ENCODE measurements around the gene ROBO2. TPM values are rescaled to one million over a fixed set of nuclear protein-coding genes. Genes with fewer than 3 reads are reported as not detected.

The ROBO2 gene
- total RNA-seq, 1 experiment from 2014 or later = not detected

GRCh38 chr3:77328690-77329089 lies 288.8 kb downstream of the ROBO2 start:
- RAD21 ChIA-PET (ENCODE audit: low non-redundant PET in 1 of 2, low total read pairs in 2 of 2, uncharacterized antibody in 2 of 2, unreplicated experiment in 2 of 2) = no interaction called here
- POLR2A ChIA-PET = no interaction called here

GRCh38 chr3:77329116-77329515 lies 289.2 kb downstream of the ROBO2 start:
- Histone ChIP-seq H2AFZ (ENCODE audit: low read depth, low read length, poor library complexity, severe bottlenecking) (no peak overlapping the region), H3K27me3 (ENCODE audit: insufficient read depth, low read length) (no peaks in the 10 kb centered on the region), H3K4me3 (replicated peaks in 1 of 2; ENCODE audit: low read depth in 1 of 2, low read length in 2 of 2) (no peak overlapping the region), H4K20me1 (ENCODE audit: insufficient read depth) (no peaks in the 10 kb centered on the region), H3K9me3 (ENCODE audit: control insufficient read depth in 1 of 2, insufficient read depth in 1 of 2, low read depth in 1 of 2, low read length in 2 of 2) (peaks cover 0 to 8% of the 10 kb centered on the region in 2 experiments; a peak in 1 of 4 replicates), H3K36me3 (ENCODE audit: control insufficient read depth in 1 of 2, insufficient read depth in 2 of 2, low read length in 2 of 2) (no peaks in the 10 kb centered on the region), H3K79me2 (ENCODE audit: insufficient read depth, low read length) (no peaks in the 10 kb centered on the region), H3K27ac (ENCODE audit: low read depth, low read length) (no peak overlapping the region), H3K4me2 (ENCODE audit: low read length) (no peak overlapping the region), H3K9me2 (ENCODE audit: insufficient read depth) (no peaks in the 10 kb centered on the region), H3K9ac (ENCODE audit: low read length) (no peak overlapping the region), H3K4me1 (ENCODE audit: control insufficient read depth in 1 of 2, insufficient read depth in 2 of 2, low read length in 2 of 2) (no peaks in the 10 kb centered on the region)
- ChIA-PET POLR2A (no interaction called here), CTCF (no interaction called here), RAD21 (ENCODE audit: low non-redundant PET in 1 of 2, low total read pairs in 2 of 2, uncharacterized antibody in 2 of 2, unreplicated experiment in 2 of 2) (no interaction called here)
- intact Hi-C loops (cut with micrococcal nuclease) = no loop called here
- DNase-seq (ENCODE audit: low read depth, low spot score) (no peak), ATAC-seq (no peak)
- BruUV-seq (replicated peaks) = no TSS peak
- TF ChIP-seq ZFX (IDR thresholded peaks at IDR 0.05) = no peak
- no peak for TF ChIP-seq EZH2 (IDR thresholded peaks at IDR 0.05)

More at GRCh38 chr3:77328690-77329089, 288.8 kb downstream of the ROBO2 start:
- H3K27me3 ChIP-seq (ENCODE audit: insufficient read depth, low read length) = no peaks in the 10 kb centered on the region
- H3K4me3 ChIP-seq (replicated peaks in 1 of 2; ENCODE audit: low read depth in 1 of 2, low read length in 2 of 2) = no peak overlapping the region
- DNase-seq (ENCODE audit: low read depth, low spot score) (no peak), ATAC-seq (no peak)
- intact Hi-C loops (cut with micrococcal nuclease) = no loop called here
- no peak overlapping the region for H3K27ac ChIP-seq (ENCODE audit: low read depth, low read length)
- H3K36me3 ChIP-seq (ENCODE audit: control insufficient read depth in 1 of 2, insufficient read depth in 2 of 2, low read length in 2 of 2) = no peaks in the 10 kb centered on the region
- no peak overlapping the region for H3K9ac ChIP-seq (ENCODE audit: low read length)
- CTCF ChIA-PET = no interaction called here
- H4K20me1 ChIP-seq (ENCODE audit: insufficient read depth) = no peaks in the 10 kb centered on the region
- no TSS peak for BruUV-seq (replicated peaks)
- H3K9me2 ChIP-seq (ENCODE audit: insufficient read depth) = no peaks in the 10 kb centered on the region
- H2AFZ ChIP-seq (ENCODE audit: low read depth, low read length, poor library complexity, severe bottlenecking) = no peak overlapping the region
- peaks cover 0 to 5% of the 10 kb centered on the region in 2 experiments; a peak in 1 of 4 replicates for H3K9me3 ChIP-seq (ENCODE audit: control insufficient read depth in 1 of 2, insufficient read depth in 1 of 2, low read depth in 1 of 2, low read length in 2 of 2)
- H3K79me2 ChIP-seq (ENCODE audit: insufficient read depth, low read length) = no peaks in the 10 kb centered on the region
- TF ChIP-seq YY1 (IDR thresholded peaks at IDR 0.05; ENCODE audit: extremely low read depth, insufficient replicate concordance, low read depth, low read length) = no peak
- no peak for TF ChIP-seq POLR2A (IDR thresholded peaks at IDR 0.05; ENCODE audit: borderline replicate concordance, extremely low read depth, insufficient read depth, insufficient read length)
- H3K4me2 ChIP-seq (ENCODE audit: low read length) = no peak overlapping the region
- no peaks in the 10 kb centered on the region for H3K4me1 ChIP-seq (ENCODE audit: control insufficient read depth in 1 of 2, insufficient read depth in 2 of 2, low read length in 2 of 2)

All from HCT116 (cell line).